Activated T-helper 17 cell treated with anti-CD3 and anti-CD28 coated beads, Interleukin-2, amount 50 U/mL, for 72 hours (primary cell): Measurements from ENCODE around the gene PNPLA5. TPM values are rescaled to one million over a fixed set of nuclear protein-coding genes. Genes with fewer than 3 reads are reported as not detected.
A peak's percentile ranks its signal among the peaks of the same experiment; 100 is the strongest.

Experiments used
- ATAC-seq: fragments of 150-1000 bp; cut with Tn5 transposase; replicated peaks from 2 replicates; pipeline ENCODE4 v1.10.0; 2021; ENCODE audit warnings: mild to moderate bottlenecking, moderate library complexity
- H3K27ac Mint-ChIP-seq: one replicate; pipeline ENCODE4 v1.8.0; 2022; ENCODE audit warnings: mixed read lengths
- H3K27me3 Mint-ChIP-seq: one replicate; pipeline ENCODE4 v1.8.0; 2022; ENCODE audit warnings: mixed read lengths
- H3K36me3 Mint-ChIP-seq: one replicate; pipeline ENCODE4 v1.8.0; 2022; ENCODE audit warnings: low read depth, mild to moderate bottlenecking, mixed read lengths
- H3K4me1 Mint-ChIP-seq: one replicate; pipeline ENCODE4 v1.8.0; 2022; ENCODE audit warnings: mixed read lengths
- H3K4me3 Mint-ChIP-seq: one replicate; pipeline ENCODE4 v1.8.0; 2022; ENCODE audit warnings: mild to moderate bottlenecking, mixed read lengths
- H3K9me3 Mint-ChIP-seq: one replicate; pipeline ENCODE4 v1.8.0; 2022; ENCODE audit warnings: mixed read lengths
- total RNA-seq, 2 donors: library from RNA; stranded (reverse); gene quantifications; one replicate each; pipeline ENCODE4 v1.2.3, GENCODE V29; 2022

PNPLA5 gene, protein sequence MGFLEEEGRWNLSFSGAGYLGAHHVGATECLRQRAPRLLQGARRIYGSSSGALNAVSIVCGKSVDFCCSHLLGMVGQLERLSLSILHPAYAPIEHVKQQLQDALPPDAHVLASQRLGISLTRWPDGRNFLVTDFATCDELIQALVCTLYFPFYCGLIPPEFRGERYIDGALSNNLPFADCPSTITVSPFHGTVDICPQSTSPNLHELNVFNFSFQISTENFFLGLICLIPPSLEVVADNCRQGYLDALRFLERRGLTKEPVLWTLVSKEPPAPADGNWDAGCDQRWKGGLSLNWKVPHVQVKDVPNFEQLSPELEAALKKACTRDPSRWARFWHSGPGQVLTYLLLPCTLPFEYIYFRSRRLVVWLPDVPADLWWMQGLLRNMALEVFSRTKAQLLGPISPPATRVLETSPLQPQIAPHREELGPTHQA
- total RNA-seq, result not detected

- Mint-ChIP-seq H3K9me3 (no peaks in the 10 kb centered on the region), H3K36me3 (no peaks in the 10 kb centered on the region), H3K27me3 (peaks cover 35% of the 10 kb centered on the region), H3K4me3 (no peak within 1 kb of the TSS), H3K4me1 (no peaks in the 10 kb centered on the region), H3K27ac (no peak within 1 kb of the TSS)
- ATAC-seq, result peak; percentile 56
These were observed at the start of gene PNPLA5 for GRCh38 chr22:43891360-43892182. TSS of gene PNPLA5 (minus strand) at chr22:43892013. CDS start at chr22:43891880, 133 bp downstream.

GRCh38 chr22:43941449-43941848 is 49.6 kb upstream of the PNPLA5 start:
- H3K4me1 Mint-ChIP-seq, result no peaks in the 10 kb centered on the region
- no peaks in the 10 kb centered on the region for H3K36me3 Mint-ChIP-seq
- H3K4me3 Mint-ChIP-seq, result no peak overlapping the region
- no peaks in the 10 kb centered on the region for H3K9me3 Mint-ChIP-seq
- no peak overlapping the region for H3K27ac Mint-ChIP-seq
- peaks cover 18% of the 10 kb centered on the region for H3K27me3 Mint-ChIP-seq
- ATAC-seq, result no peak

GRCh38 chr22:43931771-43932170 is 40.0 kb upstream of the PNPLA5 start:
- Mint-ChIP-seq H3K9me3 (no peaks in the 10 kb centered on the region), H3K36me3 (no peaks in the 10 kb centered on the region), H3K27me3 (peaks cover 12% of the 10 kb centered on the region), H3K4me3 (no peak overlapping the region), H3K4me1 (no peaks in the 10 kb centered on the region), H3K27ac (no peak overlapping the region)
- ATAC-seq, result no peak

DNA sequence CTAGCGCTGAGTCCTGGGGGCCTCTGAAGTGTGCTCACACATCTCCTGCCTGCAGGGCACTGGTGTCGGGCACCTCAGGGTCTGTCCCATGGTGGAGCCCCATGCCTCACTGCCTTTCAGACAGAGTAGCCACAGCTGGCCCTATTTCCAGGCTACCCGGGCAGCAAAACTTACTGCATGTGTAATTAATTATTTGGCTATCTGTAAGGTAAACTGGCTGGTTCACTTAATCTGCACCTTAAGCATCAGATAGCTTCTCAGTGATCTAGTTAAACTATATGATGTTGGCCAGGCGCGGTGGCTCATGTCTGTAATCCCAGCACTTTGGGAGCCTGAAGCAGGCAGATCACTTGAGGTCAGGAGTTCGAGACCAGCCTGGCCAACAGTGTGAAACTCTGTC is 37.1 kb upstream of the PNPLA5 start:
- peaks cover 3% of the 10 kb centered on the region for H3K27me3 Mint-ChIP-seq
- H3K9me3 Mint-ChIP-seq, result no peaks in the 10 kb centered on the region
- H3K4me3 Mint-ChIP-seq, result no peak overlapping the region
- no peaks in the 10 kb centered on the region for H3K4me1 Mint-ChIP-seq
- no peak for ATAC-seq
- no peaks in the 10 kb centered on the region for H3K36me3 Mint-ChIP-seq
- no peak overlapping the region for H3K27ac Mint-ChIP-seq

GRCh38 chr22:43928468-43928867 is 36.7 kb upstream of the PNPLA5 start:
- Mint-ChIP-seq H3K27ac (no peak overlapping the region), H3K27me3 (peaks cover 3% of the 10 kb centered on the region), H3K4me1 (no peaks in the 10 kb centered on the region), H3K4me3 (no peak overlapping the region), H3K9me3 (no peaks in the 10 kb centered on the region), H3K36me3 (no peaks in the 10 kb centered on the region)
- ATAC-seq, result no peak

DNA sequence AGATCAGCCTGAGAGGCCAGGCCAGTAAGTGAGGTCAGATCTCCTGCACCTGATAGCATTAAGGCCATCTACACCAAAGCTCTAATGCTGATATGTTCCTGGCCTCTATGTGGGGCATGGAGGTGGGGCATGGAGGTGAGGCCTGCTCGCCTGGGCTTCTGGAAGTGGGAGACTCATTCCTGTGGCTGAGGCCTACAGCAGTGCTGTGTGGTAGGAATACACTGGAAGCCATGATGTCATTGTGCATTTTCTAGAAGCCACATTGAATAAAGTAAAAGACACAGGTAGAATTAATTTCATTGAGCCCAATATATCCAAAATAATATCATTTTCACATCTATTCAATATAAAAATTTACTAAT is 34.5 kb upstream of the PNPLA5 start:
- peaks cover 4% of the 10 kb centered on the region for H3K4me1 Mint-ChIP-seq
- no peaks in the 10 kb centered on the region for H3K36me3 Mint-ChIP-seq

GRCh38 chr22:43925433-43926348 is 33.9 kb upstream of the PNPLA5 start:
- Mint-ChIP-seq H3K36me3 (no peaks in the 10 kb centered on the region), H3K4me1 (peaks cover 4% of the 10 kb centered on the region), H3K9me3 (no peaks in the 10 kb centered on the region), H3K4me3 (peak overlapping the region; percentile 73), H3K27ac (no peak overlapping the region), H3K27me3 (peaks cover 10% of the 10 kb centered on the region)
- no peak for ATAC-seq

More for the DNA sequence above, 34.5 kb upstream of the PNPLA5 start:
- peaks cover 6% of the 10 kb centered on the region for H3K27me3 Mint-ChIP-seq
- no peak overlapping the region for H3K27ac Mint-ChIP-seq
- ATAC-seq, result no peak
- H3K4me3 Mint-ChIP-seq, result no peak overlapping the region
- H3K9me3 Mint-ChIP-seq, result no peaks in the 10 kb centered on the region

DNA sequence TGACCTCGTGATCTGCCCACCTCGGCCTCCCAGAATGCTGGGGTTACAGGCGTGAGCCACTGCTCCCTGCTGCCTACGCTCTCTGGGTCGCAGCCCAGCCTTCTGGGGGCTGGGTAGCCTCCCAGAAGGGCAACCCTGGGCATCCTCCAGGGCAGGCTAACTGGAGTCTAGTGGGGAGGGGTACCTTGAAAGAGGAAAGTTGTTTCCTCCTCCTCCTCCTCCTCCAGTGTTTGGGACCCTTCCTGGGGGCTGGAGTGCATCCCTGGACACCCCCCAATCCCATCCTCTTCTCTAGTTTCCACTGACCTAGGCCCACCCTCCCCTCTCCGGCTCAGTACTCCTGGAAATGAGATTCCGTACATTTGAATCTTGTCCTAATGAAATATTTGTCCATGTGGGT is 33.1 kb upstream of the PNPLA5 start:
- ATAC-seq, result no peak
- no peak overlapping the region for H3K27ac Mint-ChIP-seq
- no peaks in the 10 kb centered on the region for H3K36me3 Mint-ChIP-seq
- H3K4me3 Mint-ChIP-seq, result peak overlapping the region; percentile 73
- peaks cover 11% of the 10 kb centered on the region for H3K27me3 Mint-ChIP-seq
- no peaks in the 10 kb centered on the region for H3K9me3 Mint-ChIP-seq
- peaks cover 4% of the 10 kb centered on the region for H3K4me1 Mint-ChIP-seq

GRCh38 chr22:43923631-43924464 is 32.0 kb upstream of the PNPLA5 start, which contains the start of gene PNPLA3:
TSS of gene PNPLA3 (plus strand) at chr22:43923805. CDS start at chr22:43923912, 107 bp downstream.
- ATAC-seq, result peak; percentile 97
- peaks cover 12% of the 10 kb centered on the region for H3K27me3 Mint-ChIP-seq
- H3K9me3 Mint-ChIP-seq, result no peaks in the 10 kb centered on the region
- H3K36me3 Mint-ChIP-seq, result no peaks in the 10 kb centered on the region
- H3K4me3 Mint-ChIP-seq, result peak within 1 kb of the TSS; percentile 73
- peak within 1 kb of the TSS; percentile 32 for H3K27ac Mint-ChIP-seq
- peaks cover 4% of the 10 kb centered on the region for H3K4me1 Mint-ChIP-seq

- Mint-ChIP-seq H3K27ac (peak overlapping the region; percentile 32), H3K4me3 (peak overlapping the region; percentile 73), H3K27me3 (peaks cover 16% of the 10 kb centered on the region), H3K36me3 (no peaks in the 10 kb centered on the region), H3K9me3 (no peaks in the 10 kb centered on the region), H3K4me1 (peaks cover 4% of the 10 kb centered on the region)
- peak; percentile 25 for ATAC-seq
These were observed 31.4 kb upstream of the PNPLA5 start for GRCh38 chr22:43923191-43923590.

GRCh38 chr22:43922123-43922522 is 30.3 kb upstream of the PNPLA5 start:
- peaks cover 4% of the 10 kb centered on the region for H3K4me1 Mint-ChIP-seq
- no peak overlapping the region for H3K27ac Mint-ChIP-seq
- H3K36me3 Mint-ChIP-seq, result no peaks in the 10 kb centered on the region
- no peak for ATAC-seq
- peak overlapping the region; percentile 73 for H3K4me3 Mint-ChIP-seq
- H3K27me3 Mint-ChIP-seq, result peaks cover 22% of the 10 kb centered on the region
- no peaks in the 10 kb centered on the region for H3K9me3 Mint-ChIP-seq

GRCh38 chr22:43921370-43921769 is 29.6 kb upstream of the PNPLA5 start:
- Mint-ChIP-seq H3K4me1 (peaks cover 4% of the 10 kb centered on the region), H3K9me3 (no peaks in the 10 kb centered on the region), H3K36me3 (no peaks in the 10 kb centered on the region), H3K27me3 (peaks cover 22% of the 10 kb centered on the region), H3K4me3 (no peak overlapping the region), H3K27ac (no peak overlapping the region)
- no peak for ATAC-seq

GRCh38 chr22:43919106-43919973 is 27.5 kb upstream of the PNPLA5 start:
- Mint-ChIP-seq H3K9me3 (no peaks in the 10 kb centered on the region), H3K27ac (no peak overlapping the region), H3K4me3 (no peak overlapping the region), H3K4me1 (peaks cover 4% of the 10 kb centered on the region), H3K36me3 (no peaks in the 10 kb centered on the region), H3K27me3 (peaks cover 18% of the 10 kb centered on the region)
- ATAC-seq, result no peak
